PC-3 (cell line): ENCODE measurements around the gene CCR4.

ENCODE experiments used
- EZH2 ChIP-seq: fragments of 300-600 bp; sonication (generic); IDR thresholded peaks from one replicate; pipeline ENCODE4 v1.6.1; 2017; ENCODE audit warnings: antibody characterized with exemption, mild to moderate bottlenecking, low read length; ENCODE audit not compliant: unreplicated experiment
- EZH2phosphoT487 ChIP-seq: fragments of 300-600 bp; sonication (generic); IDR thresholded peaks from 2 replicates; pipeline ENCODE4 v1.6.1; 2018; ENCODE audit warnings: mild to moderate bottlenecking, antibody characterized with exemption, low read length, borderline replicate concordance

DNA sequence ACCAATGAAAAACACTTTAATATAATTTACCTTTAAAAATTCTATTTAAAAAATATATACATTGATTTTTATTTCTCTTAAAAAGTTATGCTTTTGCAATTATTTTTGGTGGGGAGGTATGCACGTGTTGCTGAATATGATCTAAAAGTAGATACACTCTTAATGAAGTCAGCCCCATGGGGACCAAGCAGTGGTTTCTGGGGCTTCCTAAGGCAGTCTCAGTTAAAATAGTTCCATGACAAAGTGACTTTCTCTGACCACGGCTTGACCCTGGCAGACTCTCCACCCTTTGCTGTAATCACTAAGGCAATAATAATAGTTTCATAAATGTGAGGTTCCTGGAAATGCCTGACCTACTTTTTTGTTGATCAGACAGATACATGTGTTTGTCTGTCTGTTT, 50.4 kb downstream of the CCR4 start:
- TF ChIP-seq EZH2phosphoT487 (no peak), EZH2 (no peak)
